HS-5 (cell line): ENCODE measurements around the gene ARL15.

Experiments
- DNase-seq: peaks from one replicate; pipeline ENCODE4 v3.0.0-alpha.2; 2012; ENCODE audit warnings: low read depth

Gene ARL15

GRCh38 chr5:54159153-54159892, 151.1 kb downstream of the ARL15 start:
- peak; percentile 18 for DNase-seq

GRCh38 chr5:54156577-54156976, 153.8 kb downstream of the ARL15 start:
- no peak for DNase-seq

- no peak for DNase-seq
Measured at GRCh38 chr5:54150841-54151240, 159.5 kb downstream of the ARL15 start.

GRCh38 chr5:54148858-54149257, 161.5 kb downstream of the ARL15 start:
- DNase-seq: no peak

GRCh38 chr5:54148067-54148845, 162.1 kb downstream of the ARL15 start:
- no peak for DNase-seq

GRCh38 chr5:54146916-54147315, 163.5 kb downstream of the ARL15 start:
- no peak for DNase-seq

- no peak for DNase-seq
Measured at GRCh38 chr5:54146390-54146789, 164.0 kb downstream of the ARL15 start.

- no peak for DNase-seq
Measured at GRCh38 chr5:54140247-54140840, 170.0 kb downstream of the ARL15 start.

GRCh38 chr5:54136516-54137440, 173.6 kb downstream of the ARL15 start:
- DNase-seq: no peak

- DNase-seq: peak; percentile 39
Measured at GRCh38 chr5:54135042-54135441, 175.3 kb downstream of the ARL15 start.

- DNase-seq: no peak
Measured at GRCh38 chr5:54133917-54134316, 176.5 kb downstream of the ARL15 start.

GRCh38 chr5:54120473-54120872, 189.9 kb downstream of the ARL15 start:
- DNase-seq: no peak

- no peak for DNase-seq
Measured at GRCh38 chr5:54117957-54118356, 192.4 kb downstream of the ARL15 start.

GRCh38 chr5:54115735-54116403, 194.5 kb downstream of the ARL15 start:
- no peak for DNase-seq

GRCh38 chr5:54113060-54113459, 197.3 kb downstream of the ARL15 start:
- DNase-seq: no peak

GRCh38 chr5:54109626-54110330, 200.6 kb downstream of the ARL15 start:
- no peak for DNase-seq

GRCh38 chr5:54108136-54108535, 202.2 kb downstream of the ARL15 start:
- no peak for DNase-seq

GRCh38 chr5:54103871-54104270, 206.5 kb downstream of the ARL15 start:
- no peak for DNase-seq

GRCh38 chr5:54098267-54098666, 212.1 kb downstream of the ARL15 start:
- no peak for DNase-seq

GRCh38 chr5:54095969-54096368, 214.4 kb downstream of the ARL15 start:
- DNase-seq: no peak

GRCh38 chr5:54094706-54095105, 215.7 kb downstream of the ARL15 start:
- no peak for DNase-seq
